GM18951 (cell line): ENCODE results near the gene TOGARAM2.

Experiments
- POLR2A ChIP-seq: IDR thresholded peaks from 4 replicates; pipeline ENCODE4 v1.6.1; 2011; ENCODE audit warnings: mild to moderate bottlenecking; ENCODE audit not compliant: insufficient read length, insufficient read depth; ENCODE audit errors: extremely low read depth
- in situ Hi-C: fragments of 300-500 bp; cut with MboI; formaldehyde crosslinking; loops from one replicate; pipeline ENCODE4 v1.12.0; 2022; ENCODE audit warnings: low sequenced_read_pairs, mixed read lengths, inconsistent platforms; ENCODE audit not compliant: unreplicated experiment

Gene TOGARAM2

DNA sequence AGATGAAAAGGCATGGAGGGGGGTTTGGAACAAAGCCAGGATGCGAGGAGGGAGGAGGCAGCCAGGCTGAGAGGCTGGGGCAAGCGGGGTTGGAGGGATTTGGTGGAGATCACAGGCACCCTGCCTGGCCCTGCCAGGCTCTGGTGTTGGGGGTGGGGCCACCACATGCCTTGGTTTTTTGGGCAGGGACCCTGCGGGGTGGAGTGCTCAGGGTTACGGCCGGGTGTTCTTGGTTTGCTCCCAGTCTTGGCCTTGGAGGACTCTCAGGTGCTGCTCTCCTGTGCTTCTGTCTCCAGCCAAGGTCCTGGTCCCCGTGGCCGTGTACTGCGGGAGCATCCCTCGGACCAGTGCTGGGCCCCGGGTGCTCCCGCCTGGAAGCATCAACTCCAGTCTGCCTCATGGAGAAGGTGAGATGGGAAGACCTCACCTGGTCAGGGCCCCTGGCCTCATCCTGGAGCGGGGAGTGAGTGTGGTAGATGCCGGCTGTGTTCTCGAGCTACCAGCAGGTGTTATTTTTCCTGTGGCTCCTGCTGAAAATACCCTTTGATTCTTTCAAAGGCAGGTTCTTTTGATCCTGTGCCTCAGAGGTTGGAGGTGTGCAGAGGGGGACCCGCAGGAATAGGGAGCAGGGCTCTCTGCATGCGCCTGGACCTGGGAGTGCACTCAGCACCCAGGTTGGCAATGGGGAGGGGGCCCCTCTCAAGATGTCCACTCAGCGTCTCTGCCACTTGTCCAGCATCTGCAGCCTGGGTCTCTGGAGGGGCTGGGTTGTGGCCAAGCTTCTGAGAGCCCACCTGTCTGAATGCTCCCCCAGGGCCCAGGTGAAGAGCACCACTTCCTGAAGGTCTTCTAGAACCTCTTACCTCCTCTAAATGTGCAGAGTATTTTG lies 17.0 kb downstream of the TOGARAM2 start:
- TF ChIP-seq POLR2A, result no peak
- in situ Hi-C loops, result no loop called here

DNA sequence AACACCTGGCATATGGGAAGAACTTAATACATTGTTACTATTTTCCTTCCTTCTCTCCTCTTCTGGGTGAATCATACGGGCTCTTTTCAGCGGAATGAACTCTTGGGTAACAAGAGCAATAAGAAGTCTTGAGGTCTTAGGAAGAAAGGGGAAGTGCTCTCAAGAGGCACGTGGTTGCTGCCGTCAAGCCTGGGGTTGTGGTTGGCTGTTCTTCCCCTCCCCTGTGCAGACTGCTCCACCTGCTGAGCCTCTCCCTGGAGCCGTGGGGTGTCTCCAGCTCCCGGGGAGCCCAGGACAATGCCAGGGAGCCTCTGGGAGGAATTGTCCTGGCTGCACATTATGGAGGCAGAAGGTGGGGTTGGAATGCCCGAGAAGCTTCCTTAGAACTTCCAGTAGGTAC lies 19.4 kb downstream of the TOGARAM2 start:
- in situ Hi-C loops, result no loop called here

DNA sequence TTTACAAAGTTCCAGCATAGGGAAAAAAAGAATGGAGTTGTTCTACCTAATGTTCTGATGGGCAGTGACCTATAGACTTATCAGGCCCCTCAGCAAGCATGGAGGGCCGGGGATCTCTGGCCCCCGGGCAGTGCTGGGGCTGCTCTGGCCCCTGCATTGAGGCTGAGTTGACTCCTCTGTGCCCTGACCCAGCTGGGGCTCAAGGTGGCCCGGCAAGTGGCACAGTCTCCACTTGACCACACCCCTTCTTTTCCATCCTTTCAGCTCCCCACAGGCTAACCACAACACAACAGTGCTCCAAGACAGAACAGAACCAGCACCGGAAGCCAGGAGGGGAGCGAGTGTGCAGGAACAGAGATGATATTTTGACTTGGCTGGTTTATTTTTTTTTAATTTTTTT lies 19.9 kb downstream of the TOGARAM2 start:
- no peak for TF ChIP-seq POLR2A
- in situ Hi-C loops, result no loop called here

More for the DNA sequence above, 19.4 kb downstream of the TOGARAM2 start:
- TF ChIP-seq POLR2A, result no peak

DNA sequence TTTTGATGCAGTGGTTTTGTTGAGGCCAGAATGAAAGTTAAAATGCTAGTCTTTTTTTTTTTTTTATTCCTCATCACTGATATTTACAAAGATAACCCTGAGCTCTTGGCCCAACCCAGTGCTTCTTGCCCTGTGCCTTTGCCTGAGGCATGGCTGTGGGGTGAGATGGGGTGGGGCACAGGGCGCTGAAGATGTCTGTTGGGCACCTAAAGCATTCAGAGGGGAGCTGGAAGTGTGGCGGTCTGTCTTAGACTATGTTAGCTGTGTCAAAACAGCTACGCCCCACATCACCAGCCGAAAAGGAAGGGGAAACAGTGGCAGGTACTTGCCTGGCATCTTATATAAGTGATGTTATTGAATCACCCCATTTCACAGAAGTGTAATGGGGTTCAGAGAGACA lies 20.7 kb downstream of the TOGARAM2 start:
- in situ Hi-C loops, result no loop called here

GRCh38 chr2:29004755-29005154 lies 23.7 kb downstream of the TOGARAM2 start:
- TF ChIP-seq POLR2A, result no peak
- in situ Hi-C loops, result no loop called here

More for the DNA sequence above, 20.7 kb downstream of the TOGARAM2 start:
- TF ChIP-seq POLR2A, result no peak

DNA sequence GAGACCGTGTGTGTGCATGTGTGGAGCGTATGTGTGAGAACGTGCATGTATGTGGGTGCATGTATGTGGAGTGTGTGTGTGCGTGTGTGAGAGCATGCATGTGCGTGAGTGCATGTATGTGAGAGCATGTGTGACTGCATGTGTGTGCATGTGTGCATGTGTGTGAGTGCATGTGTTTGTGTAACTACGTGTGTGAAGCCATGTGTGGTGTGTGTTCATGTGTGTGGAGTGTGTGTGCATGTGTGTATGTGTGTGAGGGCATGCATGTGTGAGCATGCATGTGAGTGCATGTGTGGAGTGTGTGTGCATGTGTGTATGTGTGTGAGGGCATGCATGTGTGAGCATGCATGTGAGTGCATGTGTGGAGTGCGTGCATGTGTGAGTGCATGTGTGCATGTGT lies 24.2 kb downstream of the TOGARAM2 start:
- no peak for TF ChIP-seq POLR2A
- in situ Hi-C loops, result no loop called here

DNA sequence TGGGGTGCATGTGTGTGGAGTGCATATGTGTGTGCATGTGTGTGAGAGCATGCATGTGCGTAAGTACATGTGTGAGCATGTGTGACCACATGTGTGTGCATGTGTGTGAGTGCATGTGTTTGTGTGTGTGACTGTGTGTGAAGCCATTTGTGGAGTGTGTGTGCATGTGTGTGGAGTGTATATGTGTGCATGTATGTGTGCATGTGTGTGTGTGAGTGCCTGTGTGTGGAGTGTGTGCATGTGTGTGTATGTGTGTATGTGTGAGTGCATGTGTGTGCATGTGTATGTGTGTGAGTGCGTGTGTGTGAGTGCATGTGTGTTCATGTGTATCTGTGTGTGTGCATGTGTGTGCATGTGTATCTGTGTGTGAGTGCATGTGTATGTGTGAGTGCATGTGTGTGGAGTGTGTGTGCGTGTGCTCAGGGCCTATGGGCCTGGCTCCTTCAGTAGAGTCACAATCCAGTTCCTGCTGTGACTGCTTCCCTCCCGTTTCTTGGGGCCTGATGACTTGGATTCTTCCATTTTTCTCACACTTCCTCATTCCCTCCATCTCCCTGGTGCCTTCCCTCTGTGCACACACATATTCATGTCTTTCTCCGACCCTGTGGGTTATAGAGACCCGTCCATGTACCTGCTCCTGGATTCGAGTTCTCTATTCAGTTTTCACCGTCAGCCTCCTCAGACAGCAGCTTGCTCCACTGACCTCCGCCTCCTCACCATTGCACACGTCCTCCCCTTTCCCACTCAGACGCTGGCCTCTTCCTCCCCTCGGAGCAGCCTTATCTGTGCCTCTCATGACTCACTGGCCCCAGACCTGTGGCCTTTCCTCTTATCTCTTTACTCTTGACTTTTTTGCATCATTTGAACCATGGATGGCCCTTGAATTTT lies 25.2 kb downstream of the TOGARAM2 start:
- in situ Hi-C loops, result no loop called here
- no peak for TF ChIP-seq POLR2A

DNA sequence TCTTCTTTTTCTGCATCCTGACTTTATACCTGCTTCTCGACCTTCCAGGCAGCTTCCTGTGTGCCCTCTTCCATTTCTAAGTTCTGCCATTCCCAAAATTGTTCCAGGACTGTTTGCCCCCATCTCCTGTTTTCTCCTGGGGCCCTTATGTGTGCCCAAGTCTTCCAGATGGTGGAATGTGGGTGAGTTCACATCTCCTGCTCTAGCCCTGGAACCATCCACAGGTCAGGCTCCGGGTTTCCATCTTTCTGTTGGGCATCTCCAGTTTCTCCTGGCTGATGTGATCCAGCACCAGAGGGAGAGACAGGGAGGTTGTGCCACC lies 25.8 kb downstream of the TOGARAM2 start:
- no peak for TF ChIP-seq POLR2A
- in situ Hi-C loops, result no loop called here

DNA sequence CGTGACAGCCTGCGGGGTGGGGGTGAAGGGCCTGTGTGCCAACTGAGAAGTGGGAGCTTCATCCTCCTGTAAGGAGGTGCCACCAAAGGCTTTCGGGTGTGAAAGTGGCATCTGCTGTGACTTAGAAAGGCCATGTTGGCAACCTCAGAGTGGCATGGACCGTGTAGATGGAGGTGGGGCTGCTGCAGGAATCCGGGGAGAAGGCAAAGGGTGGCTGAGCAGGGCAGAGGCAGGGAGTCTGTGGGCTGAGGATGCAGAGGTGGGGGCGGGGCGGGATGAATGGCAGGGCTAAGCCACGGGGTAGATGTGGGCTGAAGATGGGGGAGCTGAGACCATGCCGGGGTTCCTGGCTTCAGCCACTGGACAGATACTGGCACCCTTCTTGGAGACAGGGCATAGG lies 28.2 kb downstream of the TOGARAM2 start:
- no peak for TF ChIP-seq POLR2A
- in situ Hi-C loops, result no loop called here

GRCh38 chr2:29009711-29010677 lies 28.9 kb downstream of the TOGARAM2 start:
- in situ Hi-C loops, result no loop called here
- no peak for TF ChIP-seq POLR2A

DNA sequence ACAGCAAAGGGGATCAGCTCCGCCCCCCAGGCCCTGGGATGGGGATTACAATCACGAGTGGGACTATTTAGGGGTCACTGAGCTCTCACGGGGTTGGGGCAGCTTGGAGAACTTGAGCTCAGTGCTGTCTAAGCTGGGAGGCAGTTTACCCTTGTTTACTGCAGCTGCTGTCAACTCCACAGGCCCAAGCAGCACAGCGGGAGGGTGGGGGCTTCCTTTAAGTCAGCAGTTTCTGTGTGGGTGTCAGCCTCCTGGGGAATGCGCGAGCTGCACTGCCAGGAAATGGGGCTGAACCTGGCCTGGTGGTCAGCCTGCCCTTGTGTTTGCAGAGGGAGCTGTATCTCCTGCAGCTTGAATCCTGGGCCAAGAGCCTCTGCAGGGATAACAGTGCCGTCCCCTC lies 29.8 kb downstream of the TOGARAM2 start:
- in situ Hi-C loops, result no loop called here
- no peak for TF ChIP-seq POLR2A

DNA sequence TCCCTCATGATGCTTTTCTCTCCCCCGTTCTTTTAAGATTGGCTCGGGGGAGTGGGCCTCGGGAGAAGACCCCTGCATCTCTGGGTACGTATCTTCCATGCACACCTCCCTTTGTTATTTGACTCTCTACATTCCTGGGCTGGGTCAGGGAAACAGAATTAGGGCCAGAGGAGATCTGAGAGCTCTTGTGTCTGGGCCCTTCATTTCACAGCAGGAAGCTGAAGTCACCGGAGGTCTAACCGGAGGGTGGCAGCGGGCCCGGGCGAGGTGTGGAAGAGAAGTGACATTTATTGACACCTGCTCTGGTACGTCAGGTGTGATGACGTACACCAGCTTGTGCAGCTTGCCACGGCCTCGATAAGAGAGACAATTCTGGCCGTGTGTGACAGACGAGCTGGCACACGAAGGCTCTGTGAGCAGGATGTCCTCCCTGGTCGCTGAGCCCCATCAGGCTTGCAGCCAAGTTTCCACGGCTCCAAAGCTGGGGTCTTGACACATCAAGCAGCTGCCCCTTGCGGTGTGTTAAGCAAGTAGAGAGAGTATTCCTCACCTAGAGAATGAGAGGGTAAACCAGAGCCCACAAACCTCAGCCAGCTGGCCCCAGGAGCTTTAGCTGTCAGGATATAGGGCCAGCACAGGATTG lies 30.4 kb downstream of the TOGARAM2 start:
- in situ Hi-C loops, result no loop called here
- TF ChIP-seq POLR2A, result no peak
